Measurements from ENCODE around the gene MRPL21.
"Not testable (repeated sequence)": the region's sequence is repeated elsewhere in the genome, so short reads cannot be mapped to it uniquely, and the experiment has no call there.

MRPL21 gene

GRCh38 chr11:68863553-68864265 is 39.9 kb downstream of the MRPL21 start:
- DNase-seq = no peak

GRCh38 chr11:68862421-68862820 is 41.2 kb downstream of the MRPL21 start:
- no peak for DNase-seq

- DNase-seq = no peak
These were observed 44.5 kb downstream of the MRPL21 start for GRCh38 chr11:68859123-68859522.

DNA sequence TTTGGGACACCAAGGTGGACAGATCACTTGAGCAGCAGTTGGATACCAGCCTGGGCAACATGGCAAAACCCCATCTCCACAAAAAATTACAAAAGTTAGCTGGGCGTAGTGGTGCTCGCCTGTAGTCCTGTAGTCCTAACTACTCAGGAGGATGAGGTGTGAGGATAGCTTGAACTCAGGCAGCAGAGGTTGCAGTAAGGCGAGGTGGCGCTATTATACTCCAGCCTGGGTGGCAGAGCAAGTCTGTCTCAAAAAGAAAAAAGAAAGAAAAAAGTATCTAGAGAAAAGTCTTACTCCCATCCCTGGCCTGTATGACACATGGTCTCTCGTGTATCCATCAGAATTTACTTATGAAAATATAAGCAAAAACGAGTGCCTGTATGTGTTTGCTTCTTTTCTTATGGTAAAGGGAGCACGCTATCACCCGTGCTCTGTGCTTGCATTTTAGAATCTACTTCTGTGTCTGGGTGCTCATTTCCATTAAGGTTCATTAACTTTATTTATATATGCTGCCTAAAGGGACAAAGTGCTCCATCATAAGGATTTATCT is 46.5 kb downstream of the MRPL21 start:
- no peak for DNase-seq

- not testable (repeated sequence) for DNase-seq
These were observed 47.1 kb downstream of the MRPL21 start for GRCh38 chr11:68856425-68857030.

DNA sequence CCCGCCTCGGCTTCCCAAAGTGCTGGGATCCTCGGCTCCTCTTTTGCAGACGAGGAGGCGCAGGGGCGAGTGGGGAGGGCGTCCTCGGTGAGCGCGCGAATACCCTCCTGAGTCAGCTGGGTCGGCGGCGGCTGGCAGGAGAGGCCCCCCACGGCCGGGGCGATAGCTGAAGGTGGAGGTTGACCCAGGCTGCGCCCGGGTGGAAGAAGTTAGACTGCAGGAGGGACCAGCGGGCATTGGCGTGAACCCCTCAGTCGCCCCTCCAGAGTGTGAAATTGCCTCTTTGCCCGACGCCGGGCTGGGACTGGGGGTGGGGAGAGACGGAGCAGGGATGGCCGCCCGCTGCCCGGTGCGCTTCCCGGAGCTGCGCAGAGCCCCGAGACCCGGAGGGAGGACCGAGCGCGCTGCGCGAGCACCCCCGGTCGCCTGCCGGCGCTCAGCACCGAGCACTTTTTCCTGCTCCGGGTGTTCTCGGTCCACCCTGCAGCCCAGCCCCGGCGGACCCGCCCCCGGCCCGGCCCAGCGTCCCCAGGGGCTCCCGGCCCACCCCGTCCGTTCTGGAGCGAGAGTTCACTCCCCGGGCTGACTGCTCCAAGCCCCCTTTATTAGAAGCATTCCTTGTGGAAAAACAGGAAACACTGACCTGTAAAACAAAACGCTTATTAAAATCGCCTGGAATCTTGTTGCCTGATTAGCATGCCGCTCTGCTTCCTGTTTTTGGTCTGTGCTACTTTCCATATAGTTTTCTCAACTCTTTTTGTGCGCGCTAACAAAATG is 48.2 kb downstream of the MRPL21 start:
- no peak for DNase-seq

DNA sequence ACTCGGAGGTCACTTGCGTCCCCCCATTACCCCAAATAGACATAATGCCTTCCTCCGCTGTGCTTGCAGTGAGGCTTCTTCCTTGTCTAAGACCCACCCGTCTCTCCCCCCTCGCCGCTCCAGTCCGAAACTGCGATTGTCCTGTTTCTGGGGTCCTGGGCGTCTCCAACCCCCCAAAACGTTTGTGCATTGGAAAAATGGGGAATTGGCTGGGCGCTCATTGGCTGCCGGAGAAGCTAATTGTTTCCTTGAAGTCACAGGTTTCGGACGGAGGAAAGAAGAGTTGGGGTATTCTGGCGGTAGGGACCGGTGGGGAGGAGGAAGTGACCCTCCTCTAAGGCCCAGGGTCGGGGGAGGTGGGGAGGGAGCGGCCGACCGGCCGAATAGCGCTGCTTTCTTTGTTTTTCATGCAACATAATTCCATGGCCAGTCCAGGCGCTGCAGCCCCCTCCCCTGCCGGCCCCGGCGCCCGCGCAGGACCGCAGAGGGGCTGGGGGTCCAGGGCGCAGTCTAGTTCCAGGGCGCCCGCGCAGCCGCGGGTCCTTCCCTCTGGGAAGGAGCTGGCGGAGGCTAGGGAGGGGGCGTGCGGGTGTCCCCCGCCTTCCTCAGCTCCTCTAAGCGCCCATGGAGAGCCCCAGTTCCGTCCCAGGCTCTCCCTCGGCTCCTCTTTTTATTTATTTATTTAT is 49.2 kb downstream of the MRPL21 start:
- no peak for DNase-seq

DNA sequence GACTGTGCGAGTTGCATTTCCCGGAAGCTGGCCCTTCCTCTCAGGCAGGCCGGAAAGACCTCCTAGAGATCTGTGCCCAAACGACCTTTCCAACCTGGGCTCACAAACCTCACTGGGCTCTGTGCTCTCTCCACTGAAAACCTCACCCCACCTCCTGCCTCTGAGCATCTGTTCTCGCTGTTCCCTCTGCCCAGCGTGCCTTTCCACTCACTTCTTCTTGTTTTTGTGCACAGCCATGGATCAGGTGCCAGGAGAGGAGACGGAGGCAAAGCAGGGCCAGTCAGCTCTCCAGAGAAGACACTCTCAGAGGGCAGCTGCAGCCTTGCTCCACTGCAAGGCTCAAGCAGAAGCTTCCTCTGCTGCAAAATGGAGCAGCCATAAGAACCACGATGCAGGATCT is 51.0 kb downstream of the MRPL21 start:
- DNase-seq = no peak

GRCh38 chr11:68848429-68848828 is 55.2 kb downstream of the MRPL21 start:
- DNase-seq = no peak

GRCh38 chr11:68847395-68847794 is 56.2 kb downstream of the MRPL21 start:
- DNase-seq = no peak

DNA sequence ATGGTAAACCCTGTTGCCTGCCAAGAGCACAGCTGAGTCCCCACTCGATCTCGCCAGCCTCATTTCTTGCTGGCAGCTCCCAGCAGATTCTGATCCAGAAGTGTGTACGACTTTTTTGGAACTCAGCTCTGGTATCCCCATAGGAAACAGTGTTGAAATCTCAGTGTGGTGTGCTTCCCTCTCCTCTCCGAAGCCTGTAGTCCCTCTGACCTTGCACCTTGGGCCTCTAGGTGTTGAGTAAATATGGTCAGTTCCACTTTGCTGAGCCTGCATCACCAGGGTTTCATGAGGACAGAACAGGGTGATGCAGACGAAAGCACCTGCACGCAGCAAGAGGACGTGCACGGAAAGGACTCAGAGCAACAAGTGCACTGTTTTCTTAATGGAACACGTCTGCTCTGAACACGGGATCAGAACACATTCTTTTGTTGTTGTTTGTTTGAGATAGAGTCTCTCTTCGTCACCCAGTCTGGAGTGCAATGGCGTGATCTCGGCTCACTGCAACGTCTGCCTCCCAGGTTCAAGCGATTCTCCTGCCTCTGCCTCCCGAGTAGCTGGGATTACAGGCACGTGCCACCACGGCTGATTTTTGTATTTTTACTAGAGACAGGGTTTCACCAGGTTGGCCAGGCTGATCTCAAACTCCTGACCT is 58.2 kb downstream of the MRPL21 start:
- no peak for DNase-seq

GRCh38 chr11:68844801-68845200 is 58.8 kb downstream of the MRPL21 start:
- no peak for DNase-seq

DNA sequence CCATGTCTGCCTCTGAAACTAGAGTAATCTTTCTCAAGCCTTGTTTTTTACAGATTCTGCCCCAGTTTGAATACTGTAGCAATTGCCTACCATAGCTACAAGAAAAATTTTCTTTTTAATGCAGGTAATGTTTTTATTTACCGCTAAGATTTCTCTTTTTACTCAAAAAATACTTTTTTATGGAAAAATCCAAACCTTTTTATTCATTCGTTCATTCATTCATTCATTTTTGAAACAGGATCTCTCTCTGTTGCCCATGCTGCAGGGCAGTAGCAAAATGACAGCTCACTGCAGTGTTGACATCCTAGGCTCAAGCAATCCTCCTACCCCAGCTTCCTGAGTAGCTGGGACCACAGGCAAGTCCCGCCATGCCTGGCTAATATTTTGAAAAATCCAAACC is 59.3 kb downstream of the MRPL21 start:
- no peak for DNase-seq

GRCh38 chr11:68843703-68844312 is 59.8 kb downstream of the MRPL21 start:
- DNase-seq = peak; percentile 93

- no peak for DNase-seq
These were observed 60.5 kb downstream of the MRPL21 start for GRCh38 chr11:68843052-68843561.

DNA sequence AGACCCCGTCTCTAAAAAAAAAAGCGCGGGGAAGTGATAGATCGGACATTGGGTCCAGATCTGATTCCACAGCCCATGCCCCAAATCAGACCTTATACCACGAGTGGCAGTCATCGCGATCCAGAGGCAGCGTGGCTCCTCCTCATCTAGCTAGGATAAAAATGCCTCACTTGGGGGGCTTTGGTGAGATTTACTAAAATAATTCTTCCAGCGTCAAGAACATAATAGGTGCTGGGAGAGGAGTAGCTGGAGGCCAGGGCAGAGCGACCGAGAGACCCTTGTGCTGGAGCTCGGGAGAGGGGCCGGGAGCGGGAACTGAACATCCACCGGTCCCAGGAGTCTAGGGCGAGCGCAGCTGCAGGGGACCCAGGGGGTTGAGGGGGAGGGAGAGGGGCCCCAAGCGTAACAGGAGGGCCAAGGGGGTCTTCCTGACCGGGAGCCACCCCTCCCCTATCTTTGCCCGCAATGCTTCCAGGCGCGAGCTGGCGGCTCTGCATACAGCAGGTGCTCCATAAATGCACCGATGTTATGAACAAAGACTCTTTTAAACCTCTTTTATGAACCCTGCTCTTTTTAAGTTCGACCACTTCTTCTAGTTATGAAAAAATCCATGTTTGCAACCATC is 61.1 kb downstream of the MRPL21 start:
- DNase-seq = no peak

DNA sequence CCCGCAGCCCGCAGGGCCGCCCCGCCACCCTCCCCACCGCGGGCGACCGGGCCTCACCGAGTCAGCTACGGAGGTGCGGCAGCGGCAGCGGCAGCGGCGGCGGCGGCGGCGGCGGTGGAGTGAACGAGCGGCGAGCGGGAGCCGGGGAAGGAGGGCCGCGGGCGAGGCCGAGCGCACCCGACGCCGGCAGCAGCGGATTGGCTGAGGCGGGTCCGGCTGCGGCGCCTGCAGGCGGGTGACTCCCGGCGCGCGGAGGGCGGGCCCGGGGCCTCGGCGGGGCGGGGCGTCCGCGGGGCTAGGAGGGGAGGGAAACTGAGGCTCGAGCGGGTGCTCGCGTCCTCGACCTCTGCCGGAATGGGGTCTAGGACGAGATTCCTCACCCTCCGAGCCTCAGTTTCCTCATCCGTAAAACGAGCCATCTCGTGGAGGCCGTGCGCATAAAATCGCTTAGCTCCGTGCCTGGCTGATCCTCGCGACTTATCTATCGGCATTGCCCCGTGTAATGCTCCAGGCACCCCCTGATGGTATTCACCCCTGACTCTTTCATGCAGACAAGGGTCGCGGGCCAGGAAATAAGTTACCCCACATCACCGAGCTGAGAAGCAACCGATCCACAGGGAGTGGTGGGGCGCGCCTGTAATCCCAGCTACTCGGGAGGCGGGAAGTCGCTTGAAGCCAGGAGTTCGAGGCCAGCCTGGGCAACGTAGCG is 61.8 kb downstream of the MRPL21 start, which contains the start of gene CPT1A:
Gene CPT1A, minus strand, starts transcription at position 199 of the 709 bp plus-strand sequence. CDS start 26,442 bp downstream, outside the sequence.
- DNase-seq = peak; percentile 78
